ENCODE results near the gene SLC6A6. TPM values are rescaled to one million over a fixed set of nuclear protein-coding genes. Genes with fewer than 3 reads are reported as not detected.

The SLC6A6 gene
- total RNA-seq, 1 donor = 60.1 TPM

GRCh38 chr3:14481018-14481645, 78.7 kb downstream of the SLC6A6 start:
- DNase-seq (ENCODE audit: low read depth in 2 of 3, low spot score in 2 of 3) = no peak

GRCh38 chr3:14481646-14482036, 79.2 kb downstream of the SLC6A6 start:
- DNase-seq (ENCODE audit: low read depth in 2 of 3, low spot score in 2 of 3) = no peak

- DNase-seq (ENCODE audit: low read depth in 2 of 3, low spot score in 2 of 3) = no peak
Measured at GRCh38 chr3:14482271-14482721, 79.9 kb downstream of the SLC6A6 start.

- no peak for DNase-seq (ENCODE audit: low read depth in 2 of 3, low spot score in 2 of 3)
Measured at GRCh38 chr3:14483286-14483685, 80.9 kb downstream of the SLC6A6 start.

GRCh38 chr3:14484741-14485140, 82.3 kb downstream of the SLC6A6 start:
- DNase-seq (ENCODE audit: low read depth in 2 of 3, low spot score in 2 of 3) = no peak

- no peak for DNase-seq (ENCODE audit: low read depth in 2 of 3, low spot score in 2 of 3)
Measured at GRCh38 chr3:14485981-14486380, 83.6 kb downstream of the SLC6A6 start.

GRCh38 chr3:14486460-14486859, 84.1 kb downstream of the SLC6A6 start:
- DNase-seq (ENCODE audit: low read depth in 2 of 3, low spot score in 2 of 3) = no peak

GRCh38 chr3:14487086-14487485, 84.7 kb downstream of the SLC6A6 start:
- DNase-seq (ENCODE audit: low read depth in 2 of 3, low spot score in 2 of 3) = no peak

- DNase-seq (ENCODE audit: low read depth in 2 of 3, low spot score in 2 of 3) = no peak
Measured at GRCh38 chr3:14487821-14488220, 85.4 kb downstream of the SLC6A6 start.

- no peak for DNase-seq (ENCODE audit: low read depth in 2 of 3, low spot score in 2 of 3)
Measured at GRCh38 chr3:14488286-14489041, 86.1 kb downstream of the SLC6A6 start.

GRCh38 chr3:14489641-14490040, 87.2 kb downstream of the SLC6A6 start:
- DNase-seq (ENCODE audit: low read depth in 2 of 3, low spot score in 2 of 3) = no peak

GRCh38 chr3:14490255-14490654, 87.8 kb downstream of the SLC6A6 start:
- no peak for DNase-seq (ENCODE audit: low read depth in 2 of 3, low spot score in 2 of 3)

- no peak for DNase-seq (ENCODE audit: low read depth in 2 of 3, low spot score in 2 of 3)
Measured at GRCh38 chr3:14490831-14491230, 88.4 kb downstream of the SLC6A6 start.

GRCh38 chr3:14491396-14492190, 89.2 kb downstream of the SLC6A6 start:
- no peak for DNase-seq (ENCODE audit: low read depth in 2 of 3, low spot score in 2 of 3)

- DNase-seq (ENCODE audit: low read depth in 2 of 3, low spot score in 2 of 3) = no peak
Measured at GRCh38 chr3:14492948-14493881, 90.8 kb downstream of the SLC6A6 start.

GRCh38 chr3:14494279-14494972, 92.0 kb downstream of the SLC6A6 start:
- DNase-seq (ENCODE audit: low read depth in 2 of 3, low spot score in 2 of 3) = no peak

GRCh38 chr3:14494973-14495300, 92.5 kb downstream of the SLC6A6 start:
- no peak for DNase-seq (ENCODE audit: low read depth in 2 of 3, low spot score in 2 of 3)

- no peak for DNase-seq (ENCODE audit: low read depth in 2 of 3, low spot score in 2 of 3)
Measured at GRCh38 chr3:14496351-14496750, 93.9 kb downstream of the SLC6A6 start.

- no peak for DNase-seq (ENCODE audit: low read depth in 2 of 3, low spot score in 2 of 3)
Measured at GRCh38 chr3:14497321-14497720, 94.9 kb downstream of the SLC6A6 start.

- DNase-seq (ENCODE audit: low read depth in 2 of 3, low spot score in 2 of 3) = no peak
Measured at GRCh38 chr3:14502472-14502871, 100.1 kb downstream of the SLC6A6 start.
